Glutamatergic neuron (in vitro differentiated cells): ENCODE measurements around the gene SARDH. TPM values are rescaled to one million over a fixed set of nuclear protein-coding genes. Genes with fewer than 3 reads are reported as not detected.

Experiments
- DNase-seq: peaks from one replicate; pipeline ENCODE4 v3.0.0; 2022
- H3K27ac Mint-ChIP-seq: one replicate; pipeline ENCODE4 v1.8.0; 2020; ENCODE audit warnings: mild to moderate bottlenecking, mixed read lengths, inconsistent platforms; ENCODE audit not compliant: unreplicated experiment
- H3K27me3 Mint-ChIP-seq: one replicate; pipeline ENCODE4 v1.8.0; 2020; ENCODE audit warnings: mild to moderate bottlenecking, moderate library complexity, mixed read lengths, inconsistent platforms; ENCODE audit not compliant: unreplicated experiment
- H3K36me3 Mint-ChIP-seq: one replicate; pipeline ENCODE4 v1.8.0; 2020; ENCODE audit warnings: mild to moderate bottlenecking, mixed read lengths, inconsistent platforms; ENCODE audit not compliant: unreplicated experiment
- H3K4me1 Mint-ChIP-seq: one replicate; pipeline ENCODE4 v1.8.0; 2020; ENCODE audit warnings: mild to moderate bottlenecking, low read depth, mixed read lengths, inconsistent platforms; ENCODE audit not compliant: unreplicated experiment
- H3K4me3 Mint-ChIP-seq: one replicate; pipeline ENCODE4 v1.8.0; 2020; ENCODE audit warnings: mild to moderate bottlenecking, mixed read lengths, inconsistent platforms; ENCODE audit not compliant: unreplicated experiment
- H3K9me3 Mint-ChIP-seq: one replicate; pipeline ENCODE4 v1.8.0; 2020; ENCODE audit warnings: mild to moderate bottlenecking, moderate library complexity, mixed read lengths, inconsistent platforms; ENCODE audit not compliant: unreplicated experiment
- CTCF ChIP-seq: fragments of 200-600 bp; sonication (generic); IDR thresholded peaks from one replicate; pipeline ENCODE4 v1.5.0; 2021; ENCODE audit not compliant: partially characterized antibody, unreplicated experiment
- total RNA-seq: library from RNA; stranded (reverse); fragmentation: NEBNext Ultra II Directional; extraction: Animal tissue kit (Norgen Biotek cat#: 25700); gene quantifications from one replicate; pipeline ENCODE4 v1.2.1, GENCODE V29; 2021; ENCODE audit not compliant: unreplicated experiment

The SARDH gene
- total RNA-seq, 1 donor from 2014 or later: 2.0 TPM

DNA sequence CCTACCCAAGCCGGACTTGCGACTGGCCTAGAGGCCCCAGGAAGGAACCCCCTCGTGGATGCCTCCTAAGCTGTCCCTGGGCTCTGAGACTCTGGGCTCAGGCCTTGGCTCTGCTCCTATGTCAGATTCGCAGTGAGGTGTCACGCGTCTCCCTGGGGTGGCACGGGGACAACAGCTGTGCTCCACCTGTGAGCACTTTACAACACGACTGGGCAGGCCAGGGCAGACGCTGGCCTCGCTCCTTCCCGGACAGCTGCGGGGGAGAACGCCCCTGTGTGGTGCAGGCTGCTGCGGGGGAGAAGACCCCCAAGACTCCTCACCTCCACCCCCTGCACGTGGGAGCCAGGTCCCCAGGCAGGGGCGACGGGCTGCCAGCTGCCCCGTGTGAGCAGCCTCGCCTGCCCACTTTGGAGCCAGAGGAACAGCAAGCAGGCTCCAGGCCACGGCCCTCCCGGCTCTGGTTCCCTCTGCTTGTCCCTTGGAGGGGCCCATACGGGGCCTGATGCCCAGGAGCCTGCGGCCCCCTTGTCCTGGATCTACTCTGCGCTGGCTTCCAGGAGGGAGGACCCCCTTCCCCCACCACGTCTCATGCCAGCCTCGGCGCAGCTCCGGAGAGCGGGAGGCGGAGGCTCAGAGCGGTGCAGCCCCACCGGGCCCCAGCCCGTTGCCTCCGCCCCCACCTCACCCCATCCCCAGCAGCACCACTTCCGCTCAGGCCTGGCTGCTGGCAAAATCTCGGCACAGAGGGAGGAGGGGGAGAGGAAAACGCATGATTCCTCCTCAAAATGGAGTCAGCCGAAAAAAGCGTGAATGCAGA is 36.0 kb downstream of the SARDH start:
- peaks cover 2% of the 10 kb centered on the region for H3K9me3 Mint-ChIP-seq
- H3K4me3 Mint-ChIP-seq: no peak overlapping the region
- H3K4me1 Mint-ChIP-seq: peaks cover 23% of the 10 kb centered on the region
- peaks cover 5% of the 10 kb centered on the region for H3K27me3 Mint-ChIP-seq
- peaks cover 5% of the 10 kb centered on the region for H3K36me3 Mint-ChIP-seq
- no peak overlapping the region for H3K27ac Mint-ChIP-seq
- TF ChIP-seq CTCF: no peak
- peak; percentile 14 for DNase-seq

- H3K4me3 Mint-ChIP-seq: no peak overlapping the region
- DNase-seq: peak; percentile 19
- no peak overlapping the region for H3K27ac Mint-ChIP-seq
- peaks cover 5% of the 10 kb centered on the region for H3K36me3 Mint-ChIP-seq
- peaks cover 5% of the 10 kb centered on the region for H3K27me3 Mint-ChIP-seq
- no peak for TF ChIP-seq CTCF
- H3K9me3 Mint-ChIP-seq: peaks cover 2% of the 10 kb centered on the region
- H3K4me1 Mint-ChIP-seq: peaks cover 25% of the 10 kb centered on the region
Observed at GRCh38 chr9:133701321-133701980, 36.7 kb downstream of the SARDH start.

DNA sequence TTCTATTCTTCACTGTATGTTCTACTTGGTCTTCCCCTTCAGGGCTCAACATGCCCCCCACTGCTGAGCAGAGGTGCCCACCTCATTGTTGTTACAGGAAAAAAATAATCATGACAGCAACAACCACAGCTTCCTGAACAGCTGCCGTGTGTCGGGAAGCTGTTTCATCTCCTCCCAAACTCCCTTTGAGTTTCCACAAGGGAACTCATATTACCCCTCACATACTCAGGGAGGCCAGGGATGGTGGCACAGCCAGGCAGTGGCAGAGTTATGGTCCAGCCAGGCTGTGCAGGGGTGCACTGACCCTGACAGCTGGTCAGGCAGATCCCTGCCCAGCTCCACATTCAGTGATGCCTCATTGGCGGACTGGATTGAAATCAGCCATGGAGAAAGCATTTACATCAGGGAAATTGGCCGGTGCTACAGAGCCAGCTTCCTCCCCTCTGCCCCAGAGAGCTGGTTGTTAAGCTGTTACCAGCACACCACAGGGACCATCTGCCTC is 37.3 kb downstream of the SARDH start:
- DNase-seq: no peak
- Mint-ChIP-seq H3K36me3 (peaks cover 5% of the 10 kb centered on the region), H3K4me3 (no peak overlapping the region), H3K9me3 (peaks cover 1% of the 10 kb centered on the region), H3K27me3 (peaks cover 5% of the 10 kb centered on the region), H3K27ac (peak overlapping the region; percentile 52), H3K4me1 (peaks cover 22% of the 10 kb centered on the region)
- TF ChIP-seq CTCF: no peak

DNA sequence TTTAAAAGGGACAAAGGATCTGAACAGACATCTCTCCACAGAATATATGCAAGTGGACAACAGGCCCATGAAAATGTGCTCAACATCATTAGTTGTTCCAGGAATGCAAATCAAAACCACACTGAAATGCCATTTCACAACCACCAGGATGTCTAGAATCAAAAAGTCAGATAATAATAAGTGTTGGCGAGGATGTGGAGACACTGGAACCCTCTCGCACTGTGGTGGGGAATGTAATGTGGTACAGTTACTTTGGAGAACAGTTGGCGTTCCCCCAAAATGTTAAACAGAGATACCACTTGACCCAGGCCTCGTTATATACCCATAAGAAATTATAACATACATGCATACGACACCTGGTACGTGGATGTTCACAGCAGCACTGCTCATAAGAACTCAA is 38.6 kb downstream of the SARDH start:
- H3K9me3 Mint-ChIP-seq: peaks cover 5% of the 10 kb centered on the region

More for the DNA sequence above, 38.6 kb downstream of the SARDH start:
- Mint-ChIP-seq H3K4me3 (no peak overlapping the region), H3K4me1 (peaks cover 30% of the 10 kb centered on the region), H3K27ac (no peak overlapping the region), H3K36me3 (peaks cover 5% of the 10 kb centered on the region), H3K27me3 (peaks cover 8% of the 10 kb centered on the region)
- no peak for TF ChIP-seq CTCF
- DNase-seq: no peak
